NOMO-1 treated with dmso at 0.1 percent for 144 hours (cell line): Measurements from ENCODE around the gene ELFN1.

ENCODE experiments used
- DNase-seq: peaks from one replicate; lab custom pipeline; 2025; ENCODE audit not compliant: unreplicated experiment; lab: John Stamatoyannopoulos, UW

Gene ELFN1

GRCh38 chr7:1675036-1675671 is 5.1 kb downstream of the ELFN1 start:
- DNase-seq: no peak

DNA sequence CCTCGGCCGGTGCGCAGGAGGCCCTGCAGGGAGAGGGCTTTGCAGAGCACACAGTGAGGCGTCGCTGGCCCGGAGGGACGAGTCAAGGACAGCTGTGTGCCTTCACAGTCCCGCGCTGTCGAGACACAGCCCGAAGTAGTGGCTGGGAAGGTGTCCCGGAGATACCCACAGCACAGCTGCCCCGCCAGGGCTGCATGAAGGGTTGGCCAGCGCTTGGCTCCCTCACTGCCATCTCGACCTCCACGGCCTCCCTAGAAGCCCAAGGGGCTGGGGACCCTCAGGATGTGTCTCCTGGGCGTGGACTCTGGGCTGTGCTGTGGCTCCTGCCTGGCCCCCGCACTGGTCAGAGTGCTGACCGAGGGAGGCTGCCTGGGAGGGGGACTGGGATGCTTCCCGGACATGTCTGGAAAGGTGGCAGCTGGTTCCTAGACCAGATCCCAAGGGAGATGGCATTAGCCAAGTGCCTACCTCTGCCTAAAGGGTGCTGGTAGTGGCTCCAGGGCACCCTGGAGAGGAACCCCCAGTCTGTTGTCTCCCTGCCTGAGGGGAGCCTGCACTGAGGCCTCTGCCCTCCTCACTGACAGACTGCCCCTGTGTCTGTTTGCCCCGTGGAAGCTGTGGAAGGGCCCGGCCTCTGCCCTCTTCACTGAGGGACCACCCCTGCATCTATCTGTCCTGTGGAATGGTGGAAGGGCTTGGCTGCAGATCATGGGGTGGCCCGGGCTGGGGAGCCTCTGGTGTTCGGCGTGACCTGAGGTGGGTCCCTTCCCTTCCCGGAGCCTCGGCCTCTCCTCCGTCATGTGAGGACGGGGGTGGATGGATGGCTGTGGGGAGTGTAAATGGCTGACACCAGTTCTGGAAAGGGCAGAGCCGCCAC is 5.8 kb downstream of the ELFN1 start:
- DNase-seq: no peak

DNA sequence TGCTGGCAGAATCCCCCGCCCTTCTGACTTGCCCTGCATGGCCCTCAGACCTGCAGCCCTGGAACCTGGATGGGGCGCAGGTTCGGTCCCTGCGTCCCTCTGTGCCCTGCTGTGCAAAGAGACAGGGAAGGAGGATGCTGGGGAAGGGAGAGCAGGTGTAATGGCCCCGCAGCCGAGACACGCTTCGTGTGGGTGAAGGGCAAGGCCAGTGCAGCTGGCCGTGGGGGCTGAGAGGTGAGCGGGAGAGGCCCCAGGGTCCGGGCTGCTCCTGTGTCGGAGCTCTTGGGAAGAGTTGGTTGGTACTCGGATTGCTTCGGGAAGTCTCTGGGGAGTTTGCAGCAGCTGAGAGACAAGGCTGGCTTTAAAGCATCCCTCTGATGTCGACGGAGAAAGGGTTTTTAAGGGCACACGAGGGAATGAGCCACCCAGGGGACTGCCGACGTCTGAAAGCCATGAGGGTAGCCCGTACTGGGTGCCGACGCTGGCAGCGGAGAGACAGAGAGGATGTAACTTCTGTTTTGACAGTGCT is 6.5 kb downstream of the ELFN1 start:
- no peak for DNase-seq

- DNase-seq: no peak
Observed at GRCh38 chr7:1677206-1678080, 7.4 kb downstream of the ELFN1 start.

DNA sequence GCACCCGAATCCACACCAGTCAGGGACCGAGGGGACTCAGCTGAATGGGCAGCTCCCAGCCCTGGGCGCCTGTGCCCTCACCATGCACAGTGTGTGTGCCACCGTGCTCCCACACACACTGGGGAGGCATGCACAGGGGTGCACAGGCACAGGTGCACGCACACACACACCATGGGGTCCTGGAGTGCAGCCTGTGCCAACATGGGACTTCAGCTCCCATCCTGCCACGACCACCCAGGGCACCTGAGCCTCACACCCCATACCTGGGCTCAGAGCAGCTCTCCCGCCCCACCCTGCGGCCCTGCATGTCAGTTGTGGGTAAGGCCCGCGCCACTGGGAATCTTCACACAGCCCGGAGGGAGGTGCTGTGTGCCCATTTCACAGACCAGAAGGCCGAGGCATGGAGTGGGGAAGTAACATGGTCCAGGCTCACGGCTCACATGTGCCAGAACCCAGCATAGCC is 8.0 kb downstream of the ELFN1 start:
- DNase-seq: no peak

- no peak for DNase-seq
Observed at GRCh38 chr7:1678571-1679325, 8.7 kb downstream of the ELFN1 start.

DNA sequence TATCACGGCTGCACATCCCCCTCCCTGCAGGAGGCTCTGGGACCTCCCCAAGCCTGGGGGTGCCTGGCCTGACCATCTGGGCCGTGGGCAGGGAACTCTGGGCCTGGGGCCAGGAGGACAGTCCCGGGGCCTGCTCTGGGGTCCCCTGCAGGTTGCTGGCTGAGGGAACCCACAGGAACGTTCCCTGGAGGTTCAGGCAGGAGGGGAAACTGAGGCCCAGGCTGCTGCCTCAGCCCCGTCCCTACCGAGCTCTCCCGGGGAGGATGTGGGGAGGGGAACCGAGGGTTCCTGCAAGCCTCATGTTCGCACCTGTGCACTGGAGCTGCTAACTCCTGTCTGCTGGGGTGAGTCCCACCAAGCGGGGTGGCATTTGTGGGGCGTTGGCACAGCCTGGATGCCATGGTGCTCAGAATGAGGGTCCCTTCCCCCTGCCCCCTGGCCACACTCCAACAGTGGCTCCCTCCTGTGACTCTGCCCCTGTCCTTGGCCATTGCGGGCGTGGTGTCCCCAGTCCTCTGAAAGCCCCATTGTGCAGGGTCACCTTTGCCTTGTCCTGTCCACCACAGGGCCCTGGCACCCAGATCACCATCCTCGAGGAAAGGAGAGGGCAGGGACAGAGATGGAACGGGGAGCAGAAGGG is 9.4 kb downstream of the ELFN1 start:
- DNase-seq: no peak

DNA sequence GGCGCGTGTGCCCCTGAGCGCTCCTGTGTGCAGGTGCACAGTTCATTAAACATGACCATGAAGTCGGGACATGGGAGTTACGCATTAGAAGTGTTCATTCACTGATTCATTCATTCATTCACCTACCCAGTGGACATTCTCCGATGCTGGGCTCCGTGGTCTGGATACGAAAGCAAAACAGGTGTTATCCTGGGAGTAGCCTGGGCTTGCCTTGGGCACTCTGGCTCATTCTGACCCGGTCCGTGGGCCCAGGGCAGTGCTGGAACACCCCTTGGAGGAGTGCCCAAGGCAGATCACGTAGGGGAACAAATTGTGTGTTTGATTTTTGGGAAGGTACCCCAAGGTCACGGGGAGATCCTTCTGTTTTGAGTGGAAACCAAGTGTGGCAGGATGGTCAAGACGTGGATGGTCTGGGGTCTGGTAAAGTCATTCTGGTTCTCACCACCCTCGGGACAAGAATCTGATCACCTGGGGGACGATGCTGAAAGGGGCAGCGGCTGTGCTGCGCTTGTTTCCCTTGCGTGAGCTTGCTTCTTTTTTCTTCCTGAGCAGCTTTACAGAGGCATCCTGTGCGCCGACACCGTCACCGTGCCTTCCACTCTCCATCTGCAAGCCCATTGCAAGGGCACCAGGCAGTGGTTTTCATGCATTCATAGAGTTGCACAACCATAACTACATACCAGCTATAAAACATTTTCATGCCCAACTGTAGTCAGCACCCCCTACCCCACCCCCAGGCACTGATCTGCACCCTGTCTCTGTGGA is 10.1 kb downstream of the ELFN1 start:
- DNase-seq: no peak

GRCh38 chr7:1681581-1681980 is 11.5 kb downstream of the ELFN1 start:
- no peak for DNase-seq

- DNase-seq: no peak
Observed at GRCh38 chr7:1685000-1685624, 15.0 kb downstream of the ELFN1 start.

DNA sequence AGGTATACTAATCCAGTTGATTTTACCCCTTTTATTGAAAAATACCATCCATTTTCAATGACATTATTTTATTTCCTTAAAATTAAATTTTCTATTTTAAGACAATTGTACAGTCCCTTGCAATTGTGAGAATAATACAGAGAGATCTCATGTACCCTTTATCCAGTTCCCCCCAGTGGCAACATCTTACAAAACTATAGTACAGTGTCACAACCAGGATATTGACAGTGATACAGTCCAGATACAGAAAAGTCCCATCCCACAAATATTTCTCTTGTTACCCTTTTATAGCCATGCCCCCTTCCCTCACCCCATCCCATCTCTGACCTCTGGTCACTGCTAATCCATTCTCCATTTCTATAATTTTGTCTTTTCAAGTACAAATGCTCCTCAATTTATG is 18.5 kb downstream of the ELFN1 start:
- no peak for DNase-seq

GRCh38 chr7:1689311-1689710 is 19.2 kb downstream of the ELFN1 start:
- DNase-seq: no peak

GRCh38 chr7:1690359-1690958 is 20.4 kb downstream of the ELFN1 start:
- DNase-seq: no peak

- DNase-seq: no peak
Observed at GRCh38 chr7:1691096-1691495, 21.0 kb downstream of the ELFN1 start.

DNA sequence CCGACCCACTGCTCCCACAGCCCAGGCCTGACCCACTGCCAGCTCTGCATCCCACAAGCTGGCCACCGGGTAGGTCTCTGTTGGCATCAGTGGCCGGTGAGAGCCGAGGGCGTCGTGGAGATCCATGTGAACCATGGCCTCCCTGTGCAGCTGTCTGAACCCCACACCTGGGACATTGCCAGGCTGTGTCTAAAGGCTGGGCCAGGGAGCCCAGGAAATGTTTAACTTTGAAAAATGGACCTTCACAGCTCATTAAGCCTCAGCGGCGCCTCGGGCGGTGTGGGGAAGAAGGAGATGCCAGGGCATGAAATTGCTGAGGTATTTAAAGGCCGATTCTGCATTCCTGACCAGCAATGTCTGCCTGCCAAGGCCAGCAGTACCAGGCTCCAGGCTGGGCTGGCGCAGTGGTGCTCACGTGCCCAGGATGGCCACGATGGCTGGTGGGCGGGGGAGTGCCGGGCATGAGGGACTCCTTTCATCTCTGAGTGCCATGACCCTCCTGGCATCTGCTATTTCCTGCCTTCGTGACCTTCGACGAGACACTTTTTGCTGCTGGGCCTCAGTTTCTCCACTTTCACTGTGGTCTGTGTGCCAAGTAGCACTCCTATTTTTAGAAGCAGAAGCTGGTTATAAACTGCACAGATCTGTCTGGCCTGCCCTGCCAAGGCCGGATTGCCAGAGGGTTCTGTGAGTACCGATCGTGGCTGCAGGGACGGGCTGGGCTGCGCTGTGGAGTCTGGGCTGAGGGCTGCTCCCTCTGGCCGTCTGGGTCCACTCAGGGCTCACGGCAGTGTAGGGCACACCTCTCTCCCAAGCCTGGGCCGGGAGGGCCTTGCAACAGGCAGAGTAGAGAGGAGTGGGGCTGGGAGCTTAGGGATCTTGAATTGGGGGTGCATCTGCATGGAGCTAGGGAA is 21.8 kb downstream of the ELFN1 start:
- no peak for DNase-seq

- DNase-seq: no peak
Observed at GRCh38 chr7:1692515-1693418, 22.7 kb downstream of the ELFN1 start.
